OCI-LY7 (cell line): ENCODE results near the gene TCL1B. TPM values are rescaled to one million over a fixed set of nuclear protein-coding genes. Genes with fewer than 3 reads are reported as not detected.

Experiments
- BruUV-seq: library from RNA; stranded (reverse); fragments of 400-500 nt; replicated peaks from 2 replicates; lab custom pipeline; 2021; lab: Mats Ljungman, UMichigan
- CTCF ChIA-PET: fragments of 300-600 bp; sonication (Branson Sonifier 250); formaldehyde crosslinking; loops from one replicate; lab custom pipeline; 2022; ENCODE audit warnings: antibody characterized with exemption; ENCODE audit not compliant: unreplicated experiment; lab: Charles Lee
- POLR2A ChIA-PET: fragments of 300-600 bp; sonication (Branson Sonifier 250); formaldehyde crosslinking; loops from one replicate; lab custom pipeline; 2022; ENCODE audit warnings: antibody characterized with exemption; lab: Charles Lee
- DNase-seq: peaks from one replicate; pipeline ENCODE4 v3.0.0-alpha.2; 2015; ENCODE audit warnings: low spot score
- H2AFZ ChIP-seq: fragments of 200-600 bp; sonication (generic), shearing (Covaris generic); 2 replicates; pipeline ENCODE4 v1.6.1; 2014; ENCODE audit warnings: mild to moderate bottlenecking, antibody characterized with exemption, low read length, moderate library complexity
- H3K27ac ChIP-seq: fragments of 200-600 bp; sonication (generic); 2 replicates; pipeline ENCODE4 v1.5.1; 2014; ENCODE audit warnings: mixed run types, low read depth, mild to moderate bottlenecking, moderate library complexity, low read length, inconsistent platforms; ENCODE audit not compliant: poor library complexity, severe bottlenecking
- H3K36me3 ChIP-seq: fragments of 200-600 bp; sonication (generic); 2 replicates; pipeline ENCODE4 v1.6.1; 2014; ENCODE audit warnings: mild to moderate bottlenecking, antibody characterized with exemption, low read length, moderate library complexity, mixed read lengths; ENCODE audit not compliant: insufficient read depth
- H3K4me1 ChIP-seq: fragments of 200-600 bp; sonication (generic); 2 replicates; pipeline ENCODE4 v1.5.1; 2014; ENCODE audit warnings: mild to moderate bottlenecking, low read length; ENCODE audit not compliant: insufficient read depth, poor library complexity, severe bottlenecking
- H3K4me2 ChIP-seq: fragments of 200-600 bp; sonication (generic); 2 replicates; pipeline ENCODE4 v1.6.1; 2014; ENCODE audit warnings: mild to moderate bottlenecking, low read length
- H3K4me3 ChIP-seq: fragments of 200-600 bp; sonication (generic); 2 replicates; pipeline ENCODE4 v1.5.1; 2014; ENCODE audit warnings: mild to moderate bottlenecking, low read depth, low read length; ENCODE audit not compliant: poor library complexity, severe bottlenecking
- H3K79me2 ChIP-seq: fragments of 200-600 bp; sonication (generic); 2 replicates; pipeline ENCODE4 v1.6.1; 2016; ENCODE audit warnings: low read depth, mild to moderate bottlenecking, low read length, moderate library complexity, mixed read lengths; ENCODE audit not compliant: insufficient read depth
- H3K9me2 ChIP-seq: fragments of 200-600 bp; sonication (generic); 2 replicates; pipeline ENCODE4 v1.6.1; 2016; ENCODE audit warnings: mild to moderate bottlenecking, low read length, mixed read lengths; ENCODE audit not compliant: insufficient read depth
- H3K9me3 ChIP-seq: fragments of 200-600 bp; sonication (generic); 2 replicates; pipeline ENCODE4 v1.6.1; 2014; ENCODE audit warnings: mild to moderate bottlenecking, mixed run types, low read length, mixed read lengths
- H4K20me1 ChIP-seq: fragments of 200-600 bp; sonication (generic); 2 replicates; pipeline ENCODE4 v1.6.1; 2014; ENCODE audit warnings: mild to moderate bottlenecking, antibody characterized with exemption, low read length, moderate library complexity, mixed read lengths; ENCODE audit not compliant: insufficient read depth
- EZH2phosphoT487 ChIP-seq: fragments of 200-600 bp; sonication (generic); IDR thresholded peaks from 2 replicates; pipeline ENCODE4 v1.6.1; 2018; ENCODE audit warnings: low read depth, borderline replicate concordance, mild to moderate bottlenecking, mixed run types, antibody characterized with exemption, low read length, moderate library complexity, mixed read lengths
- intact Hi-C: fragments of 100-400 bp; cut with micrococcal nuclease; formaldehyde crosslinking; loops from one replicate; pipeline ENCODE4 v1.10.0; 2022; ENCODE audit not compliant: unreplicated experiment
- small RNA-seq: library from RNA; depleted of rRNA; stranded (forward); fragments of <200 nt; gene quantifications from one replicate; pipeline ENCODE3, GENCODE V24; 2014
- total RNA-seq, 2 experiments: library from RNA; depleted of rRNA in 1 of 2; stranded (reverse); fragments of >200 nt in 1 of 2; shearing (Covaris generic) in 1 of 2; gene quantifications; 2 replicates each; pipeline ENCODE4 v1.2.3, GENCODE V29; 2014 to 2022
- TF ChIP-seq, protein P1 (sequence below): fragments of 200-600 bp; sonication (generic); conservative IDR thresholded peaks from 2 replicates; pipeline ENCODE4 v1.5.1; 2014; ENCODE audit warnings: mild to moderate bottlenecking, antibody characterized with exemption, low read length, moderate library complexity, mixed read lengths

TCL1B gene
- total RNA-seq, 2 experiments from 2014 or later, result 5.6 to 75.2 TPM

DNA sequence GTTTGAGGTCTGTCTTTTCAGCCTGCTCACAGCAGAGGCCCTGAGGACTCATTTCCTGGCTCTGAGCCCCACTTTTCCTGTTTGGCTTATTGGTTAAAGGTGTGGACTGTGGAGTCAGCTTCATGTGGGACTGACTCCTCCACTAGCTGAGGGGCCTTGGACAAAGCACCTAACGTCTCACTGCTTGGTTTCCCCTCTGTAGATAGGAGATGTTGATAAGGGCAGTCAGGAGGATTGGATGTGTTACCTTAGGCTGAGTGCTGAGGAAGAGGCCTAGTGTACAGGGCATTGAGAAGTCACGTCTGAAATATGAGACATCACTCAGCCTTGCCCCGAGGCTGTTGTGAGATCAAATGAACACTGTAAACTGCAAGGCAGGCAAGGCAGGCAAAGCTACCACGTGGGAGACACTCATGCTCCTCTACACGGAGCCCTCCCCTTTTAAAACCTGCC, 54.8 kb downstream of the TCL1B start:
- H3K36me3 ChIP-seq, result no peaks in the 10 kb centered on the region
- H3K4me2 ChIP-seq, result no peak overlapping the region
- no peaks in the 10 kb centered on the region for H3K9me2 ChIP-seq
- no peak overlapping the region for H3K4me3 ChIP-seq
- H3K9me3 ChIP-seq, result peaks cover 11% of the 10 kb centered on the region; the same call in 1 of the 2 replicates
- H2AFZ ChIP-seq, result no peak overlapping the region
- intact Hi-C loops, result no loop called here
- no peaks in the 10 kb centered on the region for H4K20me1 ChIP-seq
- POLR2A ChIA-PET, result interaction anchor here (0.7 kb wide), 1 partner anchor 76 kb away, joined by 3 read pairs; no protein-coding TSS in a partner anchor
- peaks cover 14% of the 10 kb centered on the region for H3K4me1 ChIP-seq
- H3K79me2 ChIP-seq, result no peaks in the 10 kb centered on the region
- no peak for DNase-seq
- no peak for TF ChIP-seq EZH2phosphoT487
- TF ChIP-seq, protein P1, sequence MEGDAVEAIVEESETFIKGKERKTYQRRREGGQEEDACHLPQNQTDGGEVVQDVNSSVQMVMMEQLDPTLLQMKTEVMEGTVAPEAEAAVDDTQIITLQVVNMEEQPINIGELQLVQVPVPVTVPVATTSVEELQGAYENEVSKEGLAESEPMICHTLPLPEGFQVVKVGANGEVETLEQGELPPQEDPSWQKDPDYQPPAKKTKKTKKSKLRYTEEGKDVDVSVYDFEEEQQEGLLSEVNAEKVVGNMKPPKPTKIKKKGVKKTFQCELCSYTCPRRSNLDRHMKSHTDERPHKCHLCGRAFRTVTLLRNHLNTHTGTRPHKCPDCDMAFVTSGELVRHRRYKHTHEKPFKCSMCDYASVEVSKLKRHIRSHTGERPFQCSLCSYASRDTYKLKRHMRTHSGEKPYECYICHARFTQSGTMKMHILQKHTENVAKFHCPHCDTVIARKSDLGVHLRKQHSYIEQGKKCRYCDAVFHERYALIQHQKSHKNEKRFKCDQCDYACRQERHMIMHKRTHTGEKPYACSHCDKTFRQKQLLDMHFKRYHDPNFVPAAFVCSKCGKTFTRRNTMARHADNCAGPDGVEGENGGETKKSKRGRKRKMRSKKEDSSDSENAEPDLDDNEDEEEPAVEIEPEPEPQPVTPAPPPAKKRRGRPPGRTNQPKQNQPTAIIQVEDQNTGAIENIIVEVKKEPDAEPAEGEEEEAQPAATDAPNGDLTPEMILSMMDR, result no peak
- no TSS peak for BruUV-seq
- no peak overlapping the region for H3K27ac ChIP-seq
- CTCF ChIA-PET, result no interaction called here

- Histone ChIP-seq H3K9me3 (peaks cover 11% of the 10 kb centered on the region; the same call in 1 of the 2 replicates), H3K79me2 (no peaks in the 10 kb centered on the region), H4K20me1 (no peaks in the 10 kb centered on the region), H3K4me3 (no peak overlapping the region), H3K9me2 (no peaks in the 10 kb centered on the region), H2AFZ (no peak overlapping the region), H3K4me2 (no peak overlapping the region), H3K36me3 (no peaks in the 10 kb centered on the region), H3K27ac (no peak overlapping the region), H3K4me1 (peaks cover 14% of the 10 kb centered on the region)
- intact Hi-C loops, result no loop called here
- ChIA-PET POLR2A (no interaction called here), CTCF (no interaction called here)
- DNase-seq, result no peak
- BruUV-seq, result no TSS peak
- TF ChIP-seq, protein P1, result no peak
- TF ChIP-seq EZH2phosphoT487, result no peak
These were observed 55.6 kb downstream of the TCL1B start for GRCh38 chr14:95741781-95742180.

Small RNA genes within 50 kb of the gene (small RNA-seq; reads per million reads assigned to genes)
- not detected for gene RF02193

Other genes with a start within 250 kb of the TCL1B start
- gene SYNE3, start 169.8 kb upstream of the TCL1B start, total RNA-seq (2014; rRNA removed; shearing (Covaris generic)), result 0.26 and 0.60 TPM in 2 replicates
- 4.1 and 4.5 TPM in 2 replicates for gene SYNE3, start 169.8 kb upstream of the TCL1B start, total RNA-seq (2022)
- 59.6 and 68.2 TPM in 2 replicates for gene GLRX5, start 151.4 kb upstream of the TCL1B start, total RNA-seq (2014; rRNA removed; shearing (Covaris generic))
- gene GLRX5, start 151.4 kb upstream of the TCL1B start, total RNA-seq (2022), result 78.4 and 82.6 TPM in 2 replicates
- gene TCL1A, start 27.7 kb downstream of the TCL1B start, total RNA-seq (2014; rRNA removed; shearing (Covaris generic)), result 1,441 and 1,586 TPM in 2 replicates
- gene TCL1A, start 27.7 kb downstream of the TCL1B start, total RNA-seq (2022), result 574 and 673 TPM in 2 replicates
- 0.10 and 0.54 TPM in 2 replicates for gene TUNAR, start 190.4 kb downstream of the TCL1B start, total RNA-seq (2014; rRNA removed; shearing (Covaris generic))
- 0.17 TPM in 1 of 2 replicates, not detected in the other for gene TUNAR, start 190.4 kb downstream of the TCL1B start, total RNA-seq (2022)